ENCODE results near the gene PPP2R2B.

The PPP2R2B gene

DNA sequence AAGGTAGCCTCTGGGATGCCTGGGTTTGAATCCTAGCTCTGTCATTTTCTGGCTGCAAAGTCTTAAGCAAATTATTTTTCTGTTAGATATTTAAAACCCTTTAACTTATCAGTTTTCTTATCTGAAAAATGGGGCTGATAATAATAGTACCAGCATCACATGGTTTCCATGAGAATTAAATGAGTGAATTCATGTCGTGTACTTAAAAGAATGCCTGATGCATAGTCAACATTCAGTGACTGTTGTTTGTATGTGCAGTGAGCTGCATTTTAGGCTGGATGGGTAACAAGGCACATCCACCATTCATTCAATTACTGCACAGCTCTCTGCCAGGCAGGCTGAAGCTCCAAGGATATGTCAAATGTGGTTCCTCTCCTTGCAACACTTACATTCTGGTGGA, 122.0 kb downstream of the PPP2R2B start:
- no peaks in the 10 kb centered on the region for H3K36me3 ChIP-seq
- H3K9me3 ChIP-seq = no peaks in the 10 kb centered on the region
- H3K27ac ChIP-seq = no peak overlapping the region
- H3K27me3 ChIP-seq = no peaks in the 10 kb centered on the region
- H3K4me3 ChIP-seq (ENCODE audit: low read depth in 1 of 2, low read length in 1 of 2) = no peak overlapping the region
- TF ChIP-seq, protein P1, sequence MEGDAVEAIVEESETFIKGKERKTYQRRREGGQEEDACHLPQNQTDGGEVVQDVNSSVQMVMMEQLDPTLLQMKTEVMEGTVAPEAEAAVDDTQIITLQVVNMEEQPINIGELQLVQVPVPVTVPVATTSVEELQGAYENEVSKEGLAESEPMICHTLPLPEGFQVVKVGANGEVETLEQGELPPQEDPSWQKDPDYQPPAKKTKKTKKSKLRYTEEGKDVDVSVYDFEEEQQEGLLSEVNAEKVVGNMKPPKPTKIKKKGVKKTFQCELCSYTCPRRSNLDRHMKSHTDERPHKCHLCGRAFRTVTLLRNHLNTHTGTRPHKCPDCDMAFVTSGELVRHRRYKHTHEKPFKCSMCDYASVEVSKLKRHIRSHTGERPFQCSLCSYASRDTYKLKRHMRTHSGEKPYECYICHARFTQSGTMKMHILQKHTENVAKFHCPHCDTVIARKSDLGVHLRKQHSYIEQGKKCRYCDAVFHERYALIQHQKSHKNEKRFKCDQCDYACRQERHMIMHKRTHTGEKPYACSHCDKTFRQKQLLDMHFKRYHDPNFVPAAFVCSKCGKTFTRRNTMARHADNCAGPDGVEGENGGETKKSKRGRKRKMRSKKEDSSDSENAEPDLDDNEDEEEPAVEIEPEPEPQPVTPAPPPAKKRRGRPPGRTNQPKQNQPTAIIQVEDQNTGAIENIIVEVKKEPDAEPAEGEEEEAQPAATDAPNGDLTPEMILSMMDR (IDR thresholded peaks at IDR 0.05) = no peak
- no peaks in the 10 kb centered on the region for H3K4me1 ChIP-seq (ENCODE audit: control insufficient read depth in 1 of 2, insufficient read depth in 1 of 2, low read depth in 1 of 2, low read length in 1 of 2)

DNA sequence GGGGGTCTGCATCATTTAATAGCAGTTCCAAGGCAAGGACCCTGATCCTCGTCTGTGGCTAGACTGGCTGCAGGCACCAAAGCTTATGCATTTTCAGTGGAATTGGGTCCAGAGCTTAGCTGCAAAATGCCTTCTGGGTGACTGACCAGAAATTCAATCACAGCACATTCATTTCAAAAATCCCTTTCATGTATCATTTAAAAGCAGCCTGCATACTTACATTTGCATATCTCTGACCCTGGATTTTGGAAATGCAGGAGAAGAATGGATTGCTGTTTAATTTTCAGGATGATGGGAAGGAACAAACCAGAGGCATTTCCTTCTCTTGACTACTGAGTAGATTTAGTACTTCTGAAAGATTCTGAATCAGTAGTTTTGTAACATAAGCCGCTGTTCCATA, 122.8 kb downstream of the PPP2R2B start:
- no peak overlapping the region for H3K4me3 ChIP-seq (ENCODE audit: low read depth in 1 of 2, low read length in 1 of 2)
- TF ChIP-seq, protein P1 (IDR thresholded peaks at IDR 0.05) = no peak
- no peaks in the 10 kb centered on the region for H3K36me3 ChIP-seq
- H3K4me1 ChIP-seq (ENCODE audit: control insufficient read depth in 1 of 2, insufficient read depth in 1 of 2, low read depth in 1 of 2, low read length in 1 of 2) = no peaks in the 10 kb centered on the region
- H3K27me3 ChIP-seq = no peaks in the 10 kb centered on the region
- H3K9me3 ChIP-seq = no peaks in the 10 kb centered on the region
- H3K27ac ChIP-seq = no peak overlapping the region

GRCh38 chr5:146754621-146755020, 123.9 kb downstream of the PPP2R2B start:
- TF ChIP-seq, protein P1 (IDR thresholded peaks at IDR 0.05) = no peak
- no peaks in the 10 kb centered on the region for H3K36me3 ChIP-seq
- no peaks in the 10 kb centered on the region for H3K4me1 ChIP-seq (ENCODE audit: control insufficient read depth in 1 of 2, insufficient read depth in 1 of 2, low read depth in 1 of 2, low read length in 1 of 2)
- no peaks in the 10 kb centered on the region for H3K9me3 ChIP-seq
- H3K27ac ChIP-seq = no peak overlapping the region
- no peak overlapping the region for H3K4me3 ChIP-seq (ENCODE audit: low read depth in 1 of 2, low read length in 1 of 2)
- no peaks in the 10 kb centered on the region for H3K27me3 ChIP-seq

DNA sequence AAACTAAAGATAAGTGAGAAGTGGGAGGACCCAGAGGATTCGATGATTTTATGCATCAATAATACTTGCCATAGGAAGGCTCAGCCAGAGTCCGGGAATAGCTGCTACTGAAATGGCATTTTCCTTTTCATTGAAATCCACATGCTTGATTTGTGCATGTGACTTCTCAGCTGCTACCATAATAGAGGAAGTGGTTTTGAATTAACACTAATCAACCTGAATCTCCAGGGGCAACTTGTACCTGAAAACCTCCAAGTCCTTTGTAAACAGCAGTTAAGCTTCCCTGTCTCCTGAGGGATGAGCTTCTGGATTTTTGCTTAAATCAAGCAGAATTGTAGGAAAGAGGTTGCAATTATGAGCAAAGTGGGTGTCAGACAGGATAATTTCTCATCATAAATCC, 124.9 kb downstream of the PPP2R2B start:
- Histone ChIP-seq H3K9me3 (no peaks in the 10 kb centered on the region), H3K27me3 (no peaks in the 10 kb centered on the region), H3K4me3 (ENCODE audit: low read depth in 1 of 2, low read length in 1 of 2) (no peak overlapping the region), H3K4me1 (ENCODE audit: control insufficient read depth in 1 of 2, insufficient read depth in 1 of 2, low read depth in 1 of 2, low read length in 1 of 2) (no peaks in the 10 kb centered on the region), H3K36me3 (no peaks in the 10 kb centered on the region), H3K27ac (no peak overlapping the region)
- TF ChIP-seq, protein P1 (IDR thresholded peaks at IDR 0.05) = no peak

DNA sequence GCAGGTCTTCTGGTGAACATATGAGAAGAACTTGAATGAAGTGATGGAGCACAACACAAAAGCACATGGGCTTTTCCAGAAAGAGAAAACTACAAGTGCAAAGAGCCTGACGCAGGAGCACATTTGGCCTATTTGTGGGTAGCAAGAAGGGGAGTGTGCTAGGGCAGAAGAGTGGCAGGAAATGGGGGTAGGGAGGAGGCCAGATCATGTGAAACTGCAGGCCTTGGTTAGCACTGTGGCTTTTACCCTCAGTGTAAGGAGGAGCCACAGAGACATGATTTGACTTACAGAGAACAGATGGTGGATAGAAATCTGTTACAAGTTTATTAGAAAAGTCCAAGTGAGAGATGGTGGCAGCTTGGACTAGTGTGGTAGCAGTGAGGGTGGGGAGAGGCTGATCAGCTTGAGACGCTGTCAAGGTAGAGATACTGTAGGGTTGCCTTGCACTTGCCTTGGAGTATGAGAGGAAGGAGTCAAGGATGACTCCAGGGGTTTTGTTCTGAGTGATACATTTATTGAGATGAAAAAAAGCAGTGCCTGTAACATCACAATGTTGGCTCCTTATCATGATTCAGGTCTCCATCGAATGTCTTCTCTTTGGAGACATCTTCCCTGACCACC, 126.7 kb downstream of the PPP2R2B start:
- Histone ChIP-seq H3K4me3 (ENCODE audit: low read depth in 1 of 2, low read length in 1 of 2) (no peak overlapping the region), H3K36me3 (no peaks in the 10 kb centered on the region), H3K4me1 (ENCODE audit: control insufficient read depth in 1 of 2, insufficient read depth in 1 of 2, low read depth in 1 of 2, low read length in 1 of 2) (no peaks in the 10 kb centered on the region), H3K27me3 (no peaks in the 10 kb centered on the region), H3K9me3 (no peaks in the 10 kb centered on the region), H3K27ac (no peak overlapping the region)
- TF ChIP-seq, protein P1 (IDR thresholded peaks at IDR 0.05) = no peak

All from neutrophil (primary cell).